ENCODE measurements around the gene UBASH3B.
"Not testable (repeated sequence)": the region's sequence is repeated elsewhere in the genome, so short reads cannot be mapped to it uniquely, and the experiment has no call there.

Gene UBASH3B

GRCh38 chr11:122655527-122656072 lies at the start of gene UBASH3B:
TSS of gene UBASH3B (plus strand) at chr11:122655722. CDS start at chr11:122656050, 328 bp downstream.
- H3K4me3 ChIP-seq (ENCODE audit: low read length) = peak within 1 kb of the TSS; percentile 63
- DNase-seq (ENCODE audit: low read depth) = peak; percentile 91
- TF ChIP-seq CTCF (IDR thresholded peaks at IDR 0.05; ENCODE audit: insufficient read depth, low read depth, low read length, missing control alignments) = no peak

- H3K4me3 ChIP-seq (ENCODE audit: low read length); DNase-seq (ENCODE audit: low read depth): not testable (repeated sequence)
Observed at GRCh38 chr11:122607162-122607561, 48.4 kb upstream of the UBASH3B start.

- no peak overlapping the region for H3K4me3 ChIP-seq (ENCODE audit: low read length)
- TF ChIP-seq CTCF (IDR thresholded peaks at IDR 0.05; ENCODE audit: insufficient read depth, low read depth, low read length, missing control alignments) = no peak
- peak; percentile 24 for DNase-seq (ENCODE audit: low read depth)
Observed at GRCh38 chr11:122612123-122612824, 43.2 kb upstream of the UBASH3B start.

- TF ChIP-seq CTCF (IDR thresholded peaks at IDR 0.05; ENCODE audit: insufficient read depth, low read depth, low read length, missing control alignments) = no peak
- DNase-seq (ENCODE audit: low read depth) = no peak
- no peak overlapping the region for H3K4me3 ChIP-seq (ENCODE audit: low read length)
Observed at GRCh38 chr11:122616718-122617117, 38.8 kb upstream of the UBASH3B start.

GRCh38 chr11:122617297-122617696 lies 38.2 kb upstream of the UBASH3B start:
- DNase-seq (ENCODE audit: low read depth) = peak; percentile 72

GRCh38 chr11:122617926-122618325 lies 37.6 kb upstream of the UBASH3B start:
- TF ChIP-seq CTCF (IDR thresholded peaks at IDR 0.05; ENCODE audit: insufficient read depth, low read depth, low read length, missing control alignments) = no peak
- H3K4me3 ChIP-seq (ENCODE audit: low read length) = no peak overlapping the region
- DNase-seq (ENCODE audit: low read depth) = no peak

More at GRCh38 chr11:122617297-122617696, 38.2 kb upstream of the UBASH3B start:
- no peak for TF ChIP-seq CTCF (IDR thresholded peaks at IDR 0.05; ENCODE audit: insufficient read depth, low read depth, low read length, missing control alignments)
- H3K4me3 ChIP-seq (ENCODE audit: low read length) = no peak overlapping the region

- H3K4me3 ChIP-seq (ENCODE audit: low read length) = no peak overlapping the region
- DNase-seq (ENCODE audit: low read depth) = no peak
- no peak for TF ChIP-seq CTCF (IDR thresholded peaks at IDR 0.05; ENCODE audit: insufficient read depth, low read depth, low read length, missing control alignments)
Observed at GRCh38 chr11:122618927-122619326, 36.6 kb upstream of the UBASH3B start.

Data from epithelial cell of esophagus (primary cell).